Prostate gland (tissue), 2 donors: ENCODE measurements around the gene DFFA. TPM values are rescaled to one million over a fixed set of nuclear protein-coding genes. Genes with fewer than 3 reads are reported as not detected.
"Not testable (repeated sequence)": the region's sequence is repeated elsewhere in the genome, so short reads cannot be mapped to it uniquely, and the experiment has no call there.

Experiments
- DNase-seq: peaks from one replicate; pipeline ENCODE4 v3.0.0-alpha.2; 2019; ENCODE audit warnings: low spot score
- H3K27ac ChIP-seq, 2 donors: fragments of 200-600 bp; sonication (generic); 2 replicates each; pipeline ENCODE4 v1.5.1; 2017 to 2019
- H3K27me3 ChIP-seq: fragments of 200-600 bp; sonication (generic); replicated peaks from 2 replicates; pipeline ENCODE4 v1.5.1; 2019; ENCODE audit not compliant: insufficient read depth
- H3K36me3 ChIP-seq, 2 donors: fragments of 200-600 bp; sonication (generic); 1 replicate in 1 of 2; 2 replicates in 1 of 2; pipeline versions ENCODE4 v1.5.1 to v1.8.1; 2017 to 2019
- H3K4me1 ChIP-seq: fragments of 200-600 bp; sonication (generic); replicated peaks from 2 replicates; pipeline ENCODE4 v1.5.1; 2019
- H3K4me3 ChIP-seq, 2 donors: fragments of 200-600 bp; sonication (generic); 2 replicates each; pipeline ENCODE4 v1.5.1; 2017 to 2019
- H3K9me3 ChIP-seq: fragments of 200-600 bp; sonication (generic); 2 replicates; pipeline ENCODE4 v1.5.1; 2017
- CTCF ChIP-seq, 4 experiments: fragments of 200-600 bp in 2 of 4; fragments of 450-650 bp in 2 of 4; sonication (generic) in 2 of 4; IDR thresholded peaks; 1 replicate in 3 of 4; 2 replicates in 1 of 4; pipeline ENCODE4 v1.5.1; 2016 to 2019; ENCODE audit warnings: antibody characterized with exemption in 4 of 4, mild to moderate bottlenecking in 2 of 4, moderate library complexity in 2 of 4
- POLR2A ChIP-seq: fragments of 450-650 bp; IDR thresholded peaks from one replicate; pipeline ENCODE4 v1.6.1; 2016; ENCODE audit warnings: antibody characterized with exemption, mild to moderate bottlenecking
- POLR2AphosphoS5 ChIP-seq: sonication (generic); formaldehyde crosslinking; IDR thresholded peaks from one replicate; pipeline ENCODE4 v1.6.1; 2017; ENCODE audit warnings: antibody characterized with exemption
- WGBS: methylation state at CpG from one replicate; pipeline ENCODE4 v1.1.5; 2018; 5-methylcytosine and 5-hydroxymethylcytosine counted together
- intact Hi-C: fragments of 100-400 bp; cut with DNase I; formaldehyde crosslinking; loops from one replicate; pipeline ENCODE4 v1.14.2; 2022
- total RNA-seq, 2 donors: library from RNA; depleted of rRNA; stranded (reverse); fragments of >200 nt; gene quantifications; one replicate each; pipeline ENCODE4 v1.1.0, GENCODE V29; 2016

The DFFA gene
- total RNA-seq, 2 donors from 2014 or later, result 24.8 to 35.5 TPM

- intact Hi-C loops, result loop anchor here (5.0 kb wide), 2 partner anchors 39 to 434 kb away; partner anchors contain the start of genes DFFA and PEX14
- Histone ChIP-seq H3K4me1 (peaks cover 5% of the 10 kb centered on the region), H3K4me3 (no peak overlapping the region), H3K36me3 (no peaks in the 10 kb centered on the region), H3K27ac (no peak overlapping the region), H3K9me3 (no peaks in the 10 kb centered on the region), H3K27me3 (no peaks in the 10 kb centered on the region)
- 66% methylated on average over 14 of the region's 14 CpGs for WGBS
- no peak for TF ChIP-seq POLR2A
- DNase-seq, result no peak
These were observed 39.2 kb downstream of the DFFA start for GRCh38 chr1:10432910-10433700.

GRCh38 chr1:10431070-10431730 lies 41.1 kb downstream of the DFFA start:
- intact Hi-C loops, result loop anchor here (5.0 kb wide), 2 partner anchors 41 to 436 kb away; partner anchors contain the start of genes DFFA and PEX14
- TF ChIP-seq CTCF (IDR thresholded peaks at IDR 0.05), result no peak
- TF ChIP-seq POLR2A, result no peak
- no peak for TF ChIP-seq POLR2AphosphoS5
- peak overlapping the region; percentile 66 to 86 for H3K4me3 ChIP-seq
- H3K4me1 ChIP-seq, result peaks cover 5% of the 10 kb centered on the region
- DNase-seq, result no peak
- 23% methylated on average over 30 of the region's 30 CpGs for WGBS
- no peaks in the 10 kb centered on the region for H3K27me3 ChIP-seq
- H3K36me3 ChIP-seq, result no peaks in the 10 kb centered on the region
- H3K27ac ChIP-seq, result peak overlapping the region; percentile 66 to 74
- no peaks in the 10 kb centered on the region for H3K9me3 ChIP-seq

GRCh38 chr1:10430216-10431069 lies 41.9 kb downstream of the DFFA start, which contains the start of gene CENPS:
Gene CENPS, plus strand, starts transcription at chr1:10430433. Its CDS starts 85 bp downstream, at chr1:10430518.
- no peaks in the 10 kb centered on the region for H3K9me3 ChIP-seq
- no peaks in the 10 kb centered on the region for H3K27me3 ChIP-seq
- DNase-seq, result peak; percentile 83
- peak within 1 kb of the TSS; percentile 66 to 86 for H3K4me3 ChIP-seq
- intact Hi-C loops, result loop anchor here (1.0 to 5.0 kb wide), 3 partner anchors 42 to 437 kb away; partner anchors contain the start of genes DFFA and PEX14
- no peaks in the 10 kb centered on the region for H3K36me3 ChIP-seq
- WGBS, result under 1% methylated on average over 70 of the region's 95 CpGs
- H3K27ac ChIP-seq, result peak within 1 kb of the TSS; percentile 66 to 74
- H3K4me1 ChIP-seq, result peaks cover 5% of the 10 kb centered on the region
- TF ChIP-seq POLR2AphosphoS5, result peak; percentile 42
- TF ChIP-seq POLR2A, result peak; percentile 33
- TF ChIP-seq CTCF (IDR thresholded peaks at IDR 0.05), result peak; percentile 98 to 99 (median 98)

DNA sequence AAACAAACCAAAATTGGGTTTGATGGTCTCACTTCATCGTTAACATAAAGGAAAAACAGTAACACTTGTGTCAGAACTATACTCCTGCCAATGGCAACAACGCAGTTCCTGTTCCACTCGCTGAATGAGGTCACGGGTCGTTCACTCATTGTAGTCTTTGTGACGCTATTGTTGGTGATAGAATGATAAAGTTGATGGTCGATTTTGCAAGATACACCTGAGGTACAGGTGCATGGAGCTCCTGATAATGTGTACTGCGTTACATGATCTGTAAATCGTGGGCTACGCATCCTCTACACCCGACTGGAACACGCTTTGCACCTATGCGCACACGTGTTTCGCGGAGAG lies 42.5 kb downstream of the DFFA start:
- no peaks in the 10 kb centered on the region for H3K9me3 ChIP-seq
- H3K27me3 ChIP-seq, result no peaks in the 10 kb centered on the region
- H3K4me1 ChIP-seq, result peaks cover 5% of the 10 kb centered on the region
- H3K4me3 ChIP-seq, result peak overlapping the region; percentile 66 to 86
- H3K27ac ChIP-seq, result peak overlapping the region; percentile 66 to 74
- TF ChIP-seq POLR2A, result no peak
- no peak for TF ChIP-seq POLR2AphosphoS5
- no peak for TF ChIP-seq CTCF (IDR thresholded peaks at IDR 0.05)
- no peaks in the 10 kb centered on the region for H3K36me3 ChIP-seq
- intact Hi-C loops, result loop anchor here (1.0 to 5.0 kb wide), 4 partner anchors 42 to 437 kb away; partner anchors contain the start of genes DFFA, KIF1B and PEX14
- DNase-seq, result no peak
- WGBS, result 21% methylated on average over 10 of the region's 16 CpGs

DNA sequence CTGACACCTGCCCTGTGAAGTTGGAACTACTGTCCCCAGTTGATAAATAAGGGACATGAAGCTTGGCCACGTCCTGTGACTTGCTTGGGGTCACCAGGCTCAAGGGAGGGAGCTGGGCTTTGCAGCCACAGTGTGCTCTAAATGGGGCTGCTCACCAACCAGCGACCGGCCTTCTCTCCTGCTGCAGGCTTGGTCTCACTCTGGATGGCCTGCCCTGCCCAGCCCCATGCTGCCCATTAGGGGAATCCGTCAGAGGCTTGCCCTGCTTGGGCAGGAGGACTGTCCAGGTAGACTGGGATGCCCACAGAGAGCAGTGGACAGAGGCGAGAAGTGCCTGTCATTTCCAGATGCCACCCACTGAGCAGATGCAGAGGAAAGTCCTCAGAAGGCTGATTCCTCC lies 43.3 kb downstream of the DFFA start:
- H3K27ac ChIP-seq, result no peak overlapping the region
- TF ChIP-seq CTCF (IDR thresholded peaks at IDR 0.05), result no peak
- TF ChIP-seq POLR2A, result no peak
- TF ChIP-seq POLR2AphosphoS5, result no peak
- H3K27me3 ChIP-seq, result no peaks in the 10 kb centered on the region
- no peak overlapping the region for H3K4me3 ChIP-seq
- H3K9me3 ChIP-seq, result no peaks in the 10 kb centered on the region
- 95% methylated on average over 5 of the region's 5 CpGs for WGBS
- H3K36me3 ChIP-seq, result no peaks in the 10 kb centered on the region
- peaks cover 5% of the 10 kb centered on the region for H3K4me1 ChIP-seq
- DNase-seq, result no peak
- intact Hi-C loops, result loop anchor here (1.0 to 5.0 kb wide), 2 partner anchors 51 to 217 kb away; partner anchors contain the start of gene KIF1B

GRCh38 chr1:10426535-10426848 lies 45.8 kb downstream of the DFFA start:
- H3K27ac ChIP-seq, H3K36me3 ChIP-seq, H3K4me3 ChIP-seq, H3K9me3 ChIP-seq, H3K27me3 ChIP-seq, DNase-seq, H3K4me1 ChIP-seq: not testable (repeated sequence)
- 87% methylated on average over 10 of the region's 21 CpGs for WGBS
- intact Hi-C loops, result loop anchor here (5.0 kb wide), 1 partner anchor 214 kb away; the partner anchor contains the start of gene KIF1B

- intact Hi-C loops, result loop anchor here (5.0 kb wide), 1 partner anchor 214 kb away; the partner anchor contains the start of gene KIF1B
- not testable (repeated sequence) for DNase-seq, H3K9me3 ChIP-seq, H3K4me3 ChIP-seq, H3K27ac ChIP-seq, H3K36me3 ChIP-seq, H3K27me3 ChIP-seq, H3K4me1 ChIP-seq
- WGBS, result 67% methylated on average over 21 of the region's 21 CpGs
These were observed 46.3 kb downstream of the DFFA start for GRCh38 chr1:10425826-10426534.
